Raji (cell line): ENCODE measurements around the gene PGPEP1.

Experiments
- POLR2A ChIP-seq: IDR thresholded peaks from 2 replicates; pipeline ENCODE4 v1.6.1; 2011; ENCODE audit warnings: low read depth, low read length, control low read depth; ENCODE audit not compliant: insufficient read depth

PGPEP1 gene

DNA sequence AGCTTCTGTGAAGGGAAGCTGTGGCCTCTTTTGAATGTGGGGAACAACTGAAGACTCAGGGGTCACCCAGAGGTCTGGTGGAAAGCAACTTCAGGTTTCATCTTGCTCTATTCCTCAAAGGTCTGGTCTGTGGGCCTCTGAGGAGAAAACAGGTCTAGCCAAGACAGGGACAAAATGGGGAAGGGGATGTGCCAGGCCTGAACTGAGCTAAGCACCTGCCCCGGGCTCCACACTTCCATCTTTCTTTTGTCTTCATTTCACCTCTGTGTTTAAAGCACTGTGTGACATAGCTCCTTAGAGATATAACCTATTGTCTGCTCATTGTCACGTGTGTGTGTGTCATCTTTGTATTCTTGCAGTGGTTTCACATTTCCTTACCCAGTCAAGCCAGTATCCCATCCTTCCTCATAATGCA is 25.6 kb downstream of the PGPEP1 start:
- no peak for TF ChIP-seq POLR2A

DNA sequence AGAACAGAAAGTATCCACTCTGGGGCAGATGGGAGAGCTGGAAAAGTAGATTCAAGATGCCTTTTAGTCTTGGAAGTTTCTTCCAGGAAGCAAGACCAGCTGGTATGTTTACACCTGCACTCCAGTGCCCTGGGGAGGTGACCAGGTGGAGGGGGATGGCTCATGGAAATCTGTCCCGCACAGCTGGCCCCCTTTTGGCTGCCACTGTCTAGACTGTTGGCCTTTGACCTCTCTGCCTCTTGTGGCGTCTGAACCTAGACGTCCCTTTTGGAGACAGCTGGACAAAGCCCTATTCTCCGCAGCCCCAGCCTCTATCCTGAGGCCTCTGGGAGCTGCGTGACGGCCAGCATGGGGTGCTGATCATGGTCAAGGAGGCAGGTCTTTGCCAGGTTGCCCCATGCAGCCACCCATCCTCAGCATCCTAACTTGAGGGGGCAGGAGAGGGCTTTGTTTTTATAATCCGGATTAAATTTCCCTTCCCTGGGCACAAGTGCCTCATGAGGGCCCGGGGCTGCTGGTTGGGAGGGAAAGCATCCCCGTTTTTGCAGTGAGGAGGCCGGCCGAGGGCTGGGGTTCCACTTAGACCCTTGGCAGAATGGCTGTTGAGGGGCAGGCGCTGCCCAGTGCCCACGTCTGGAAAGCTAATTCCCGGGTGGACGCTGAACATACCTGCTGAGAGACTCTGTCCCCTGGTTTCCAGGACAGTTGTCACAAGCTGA is 28.3 kb downstream of the PGPEP1 start:
- TF ChIP-seq POLR2A: no peak

DNA sequence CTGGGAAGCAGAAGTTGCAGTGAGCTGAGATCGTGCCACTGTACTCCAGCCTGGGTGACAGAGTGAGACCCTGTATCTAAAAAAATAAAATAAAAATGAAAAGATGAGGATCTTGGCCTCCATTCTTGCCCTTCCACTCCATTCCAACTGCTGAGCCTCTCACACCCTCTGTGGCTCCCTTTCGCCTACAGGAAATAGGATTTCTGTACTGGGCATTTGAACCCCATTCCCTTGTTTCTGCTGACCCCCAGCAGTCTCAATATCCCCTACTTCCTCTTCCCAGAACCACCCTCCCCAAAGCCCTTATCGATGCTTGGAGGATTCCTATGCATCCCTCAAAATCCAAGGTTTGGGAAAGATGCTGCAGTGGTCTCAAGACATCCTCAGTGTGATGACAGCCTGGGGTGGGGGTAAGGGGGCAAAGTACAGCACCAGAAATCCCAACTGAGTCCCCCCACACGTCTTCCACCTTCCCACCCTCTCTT is 33.1 kb downstream of the PGPEP1 start:
- no peak for TF ChIP-seq POLR2A

DNA sequence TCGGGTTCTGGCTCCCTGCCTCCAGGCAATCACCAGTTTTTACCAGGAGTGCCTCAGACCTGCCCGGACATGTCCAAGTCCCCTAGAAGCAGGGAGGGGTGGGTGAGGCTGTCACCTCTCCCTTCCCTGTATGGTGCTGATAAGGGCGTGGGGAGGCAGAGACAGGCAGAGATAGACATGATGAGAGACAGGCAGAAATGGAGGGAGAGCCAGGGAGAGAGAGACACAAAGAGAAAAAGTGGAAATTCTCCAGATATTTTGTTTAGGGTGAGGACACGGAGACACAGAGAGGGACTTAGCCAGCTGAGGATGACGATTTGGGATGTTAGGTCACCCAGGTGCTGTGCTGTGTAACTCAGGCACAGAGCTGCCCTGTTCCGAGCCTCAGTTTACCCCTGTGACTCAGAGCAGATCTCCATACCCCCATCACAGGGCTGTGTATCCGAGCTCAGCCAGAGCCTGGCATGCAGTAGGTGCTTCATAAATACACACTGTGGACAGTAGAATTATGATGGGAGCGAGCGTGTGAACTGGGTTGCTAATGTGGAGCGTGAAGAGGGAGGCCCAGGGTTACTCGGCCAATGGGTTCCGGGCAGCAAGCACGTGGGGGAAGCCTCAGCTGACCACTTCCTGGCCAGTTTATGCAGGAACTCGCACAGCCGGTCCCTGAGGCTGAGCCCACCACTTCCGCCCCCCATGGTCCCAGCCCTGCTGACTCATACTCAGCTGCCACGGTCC is 33.7 kb downstream of the PGPEP1 start:
- TF ChIP-seq POLR2A: no peak

DNA sequence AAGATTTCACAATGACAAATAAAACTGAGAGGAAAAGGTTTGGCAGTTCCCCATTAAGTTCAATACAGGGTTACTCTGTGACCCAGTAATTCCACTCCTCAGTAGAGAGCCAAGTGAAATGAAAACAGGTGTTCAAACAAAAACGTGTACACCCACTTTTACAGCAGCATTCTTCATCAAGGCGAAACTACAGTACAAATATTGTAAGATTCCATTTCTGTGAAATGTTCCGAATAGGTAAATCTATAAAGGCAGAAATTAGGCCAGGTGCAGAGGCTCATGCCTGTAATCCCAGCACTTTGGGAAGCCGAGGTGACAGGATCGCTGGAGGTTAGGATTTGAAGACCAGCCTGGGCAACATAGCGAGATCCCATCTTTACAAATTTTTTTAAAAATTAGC is 36.6 kb downstream of the PGPEP1 start:
- TF ChIP-seq POLR2A: no peak

DNA sequence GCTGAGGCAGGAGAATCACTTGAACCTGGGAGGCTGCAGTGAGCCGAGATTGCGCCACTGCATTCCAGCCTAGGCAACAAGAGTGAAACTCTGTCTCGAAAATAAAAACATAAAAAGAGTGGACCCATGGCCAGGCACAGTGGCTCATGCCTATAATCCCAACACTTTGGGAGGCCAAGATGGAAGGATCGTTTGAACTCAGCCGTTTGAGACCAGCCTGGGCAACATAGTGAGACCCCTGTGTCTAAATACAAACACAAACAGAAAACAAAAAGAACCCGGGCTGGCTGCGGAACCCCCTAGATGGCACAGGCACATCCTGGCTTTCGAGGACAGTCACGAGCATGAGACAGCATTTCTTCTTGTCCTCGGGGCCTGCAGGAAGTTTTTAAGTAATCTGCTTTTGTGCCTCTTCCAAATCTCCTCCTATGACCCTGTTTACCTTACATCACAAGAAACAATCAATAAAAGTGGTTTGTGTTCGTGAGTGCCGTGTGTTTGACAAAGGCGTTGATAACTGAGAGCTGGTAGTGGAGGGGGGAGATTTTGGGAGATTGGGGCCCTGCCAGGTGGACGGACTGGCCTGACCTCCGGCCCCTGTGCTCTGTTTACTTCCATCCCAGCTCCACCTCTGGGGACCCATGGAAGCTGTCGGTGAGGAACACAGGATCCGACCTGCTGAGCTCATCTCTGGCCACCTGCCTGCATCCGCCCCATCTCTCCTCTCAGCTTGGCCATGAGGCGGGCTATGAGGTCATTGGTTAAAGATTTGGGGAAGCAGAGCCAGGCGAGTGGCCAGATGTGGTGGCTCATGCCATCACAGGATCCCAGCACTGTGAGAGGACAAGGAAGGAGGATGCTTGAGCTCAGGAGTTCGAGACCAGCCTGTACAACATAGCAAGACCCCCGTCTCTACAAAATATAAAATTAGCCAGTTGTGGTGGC is 39.7 kb downstream of the PGPEP1 start:
- no peak for TF ChIP-seq POLR2A

- TF ChIP-seq POLR2A: no peak
Observed at GRCh38 chr19:18380843-18381242, 40.4 kb downstream of the PGPEP1 start.

GRCh38 chr19:18384775-18385174 is 44.4 kb downstream of the PGPEP1 start:
- TF ChIP-seq POLR2A: no peak

DNA sequence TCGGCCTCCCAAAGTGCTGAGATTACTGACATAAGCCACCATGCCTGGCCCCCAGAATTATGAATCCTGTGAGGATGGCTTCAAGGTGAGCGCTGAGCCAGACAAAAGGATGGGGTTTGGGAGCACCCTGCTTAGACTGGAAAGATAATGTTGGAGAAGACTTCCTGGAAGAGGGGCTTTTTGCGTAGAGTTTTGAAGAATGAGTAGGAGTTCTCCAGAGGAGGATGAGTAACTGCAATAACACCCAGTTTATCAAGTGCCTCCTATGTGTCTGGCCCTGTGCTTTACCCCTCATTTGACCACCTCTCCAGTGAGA is 44.9 kb downstream of the PGPEP1 start:
- TF ChIP-seq POLR2A: no peak

DNA sequence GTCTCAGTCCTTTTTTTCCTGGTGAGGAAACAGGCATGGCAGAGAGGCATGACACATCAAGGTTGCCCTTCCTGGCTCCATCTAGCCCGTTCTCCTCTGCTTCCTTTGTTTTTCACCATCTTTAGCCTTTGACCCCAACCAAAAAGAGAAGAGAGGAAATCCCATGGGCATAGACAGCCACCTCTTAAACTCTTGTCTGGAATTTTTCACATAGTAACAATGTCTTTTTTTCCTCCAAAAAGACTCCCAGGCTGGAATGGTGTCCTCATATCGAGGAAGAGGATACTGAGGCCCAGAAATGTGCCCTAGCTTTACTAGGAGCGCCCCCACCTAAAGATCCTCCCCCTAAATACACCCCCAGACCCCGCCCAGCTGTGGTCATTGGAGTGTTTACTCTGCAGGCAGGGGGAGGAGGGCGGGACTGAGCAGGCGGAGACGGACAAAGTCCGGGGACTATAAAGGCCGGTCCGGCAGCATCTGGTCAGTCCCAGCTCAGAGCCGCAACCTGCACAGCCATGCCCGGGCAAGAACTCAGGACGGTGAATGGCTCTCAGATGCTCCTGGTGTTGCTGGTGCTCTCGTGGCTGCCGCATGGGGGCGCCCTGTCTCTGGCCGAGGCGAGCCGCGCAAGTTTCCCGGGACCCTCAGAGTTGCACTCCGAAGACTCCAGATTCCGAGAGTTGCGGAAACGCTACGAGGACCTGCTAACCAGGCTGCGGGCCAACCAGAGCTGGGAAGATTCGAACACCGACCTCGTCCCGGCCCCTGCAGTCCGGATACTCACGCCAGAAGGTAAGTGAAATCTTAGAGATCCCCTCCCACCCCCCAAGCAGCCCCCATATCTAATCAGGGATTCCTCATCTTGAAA is 45.5 kb downstream of the PGPEP1 start, which contains the start of gene GDF15:
GDF15 (plus strand) TSS at position 484 of the 868 bp plus-strand sequence; CDS start at position 516, 32 bp downstream.
- TF ChIP-seq POLR2A: no peak

DNA sequence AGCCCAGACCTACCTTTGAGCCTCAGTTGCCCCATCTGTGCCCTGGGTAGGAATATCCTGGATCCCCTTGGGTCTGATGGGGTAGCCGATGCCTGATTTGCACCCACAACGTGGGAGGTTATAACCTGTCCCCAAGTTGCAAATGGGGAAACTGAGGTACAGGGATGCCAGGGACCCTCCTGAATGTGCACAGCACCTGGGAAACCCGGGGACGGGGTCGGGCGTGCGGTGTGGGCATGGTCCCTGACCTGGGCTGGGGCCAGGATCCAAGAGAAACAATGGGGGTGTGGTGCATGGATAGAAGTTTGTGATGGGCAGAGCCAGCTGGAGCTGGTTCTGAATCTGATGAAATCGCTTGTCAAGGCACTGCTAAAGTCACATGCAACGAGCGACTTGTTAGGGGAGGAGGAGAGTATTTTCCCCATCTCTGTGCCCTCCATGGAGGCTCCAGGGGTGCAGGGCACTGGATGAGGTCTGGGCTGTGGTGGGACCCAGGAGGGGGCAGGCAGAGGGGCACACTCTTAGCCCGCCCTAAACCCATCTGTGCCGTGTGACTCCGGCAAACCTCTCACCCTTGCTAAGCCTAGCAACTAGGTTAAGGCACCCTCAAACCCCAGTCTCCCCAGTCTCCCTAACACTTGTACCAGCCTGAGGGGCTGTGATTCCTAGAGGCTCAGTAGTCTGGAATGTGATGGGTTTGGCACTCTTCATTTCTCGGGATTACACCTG is 46.3 kb downstream of the PGPEP1 start:
- no peak for TF ChIP-seq POLR2A

GRCh38 chr19:18388100-18388959 is 47.9 kb downstream of the PGPEP1 start:
- no peak for TF ChIP-seq POLR2A
